HG02798 (cell line): Measurements from ENCODE around the gene ZPR1.

ENCODE experiments used
- ATAC-seq: cut with Tn5 transposase; IDR thresholded peaks from one replicate; pipeline ENCODE4 v1.9.1; 2021; ENCODE audit warnings: mild to moderate bottlenecking; ENCODE audit not compliant: unreplicated experiment, poor library complexity

ZPR1 gene

DNA sequence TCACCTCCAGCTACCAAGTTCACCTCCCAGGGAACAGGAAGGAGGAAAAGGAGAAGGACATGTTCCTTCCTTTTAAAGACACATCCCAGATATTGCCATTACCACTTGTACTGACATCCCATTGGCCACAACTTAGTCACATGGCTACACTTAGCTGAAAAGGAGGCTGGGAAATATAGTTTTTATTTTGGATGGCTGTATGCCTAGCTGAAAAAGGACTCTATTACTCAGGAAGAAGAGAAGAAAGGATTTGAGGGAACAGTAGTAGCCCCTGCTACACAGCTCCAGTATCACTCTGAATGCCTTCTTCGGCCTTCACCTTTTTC is 5.9 kb upstream of the ZPR1 start:
- no peak for ATAC-seq

DNA sequence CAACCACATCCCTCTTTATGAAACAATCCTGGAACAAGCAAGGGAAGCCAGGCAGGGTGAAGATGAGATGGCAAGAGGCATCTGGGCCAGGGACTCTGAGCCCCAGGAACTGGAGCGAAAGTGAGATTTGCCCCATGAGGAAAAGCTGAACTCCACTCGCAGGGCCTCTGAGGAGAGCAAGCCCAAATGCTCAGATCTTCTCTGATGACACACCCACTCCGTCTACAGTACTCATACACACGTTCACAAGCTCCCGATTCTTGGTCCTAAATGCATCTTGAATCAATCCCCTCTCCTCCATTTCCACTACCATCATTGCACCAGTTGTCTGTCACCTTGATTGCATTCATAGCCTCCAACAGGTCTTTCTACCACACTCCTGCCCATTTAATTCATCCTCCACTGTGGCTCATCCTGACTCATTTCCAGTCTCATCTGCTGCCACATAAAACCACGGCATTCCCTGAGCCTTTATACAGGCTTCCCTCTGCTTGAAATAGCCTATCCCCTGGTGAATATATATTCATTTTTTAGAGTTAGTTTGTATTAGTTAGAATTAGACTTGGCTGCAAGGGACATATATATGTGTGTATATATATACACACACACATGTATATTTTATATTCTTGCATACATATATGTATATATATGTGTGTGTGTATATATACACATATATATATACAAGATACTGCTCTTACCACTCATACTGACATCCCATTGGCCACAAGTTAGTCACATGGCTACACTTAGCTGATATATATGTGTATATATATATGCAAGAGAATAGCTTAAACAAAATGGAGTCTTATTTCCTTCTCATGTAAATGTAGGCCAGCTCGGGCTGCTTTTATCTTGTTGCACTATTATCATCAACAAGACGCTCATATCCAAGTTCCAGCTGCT is 5.3 kb upstream of the ZPR1 start:
- no peak for ATAC-seq

DNA sequence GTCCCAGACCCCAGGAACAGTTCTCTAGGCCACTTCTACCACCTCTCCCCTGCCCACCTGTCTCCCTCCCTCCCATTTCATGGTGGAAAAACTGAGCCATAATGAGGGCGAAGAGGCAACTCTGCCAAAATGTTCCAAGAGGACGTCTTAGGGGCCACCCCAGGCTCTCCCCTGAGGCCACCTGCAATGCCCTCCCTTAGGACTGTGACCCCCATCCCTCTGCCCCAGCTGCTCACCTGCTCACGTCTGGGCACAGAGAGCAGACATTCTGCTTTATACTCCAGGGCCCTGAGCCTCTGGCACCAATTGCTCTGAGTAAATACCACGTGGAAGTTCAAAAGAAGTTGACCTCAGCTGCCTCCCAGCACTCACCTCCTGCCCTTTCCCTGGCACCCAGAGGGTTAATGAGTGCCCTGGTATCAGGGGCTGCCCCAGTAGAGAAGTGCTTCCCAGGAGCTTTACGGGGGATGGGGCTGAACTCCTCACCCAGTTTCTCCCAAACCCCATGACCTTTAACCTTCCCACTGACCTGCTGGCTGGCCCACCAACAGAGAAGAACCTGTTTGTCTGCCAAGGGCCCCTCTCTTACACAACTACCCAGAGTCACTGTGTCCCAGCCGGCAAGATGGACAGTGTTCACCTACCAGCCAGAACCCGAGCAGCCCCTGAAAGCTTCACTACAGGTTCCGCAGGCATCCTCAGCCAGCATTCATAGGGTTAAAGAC is 4.5 kb upstream of the ZPR1 start:
- ATAC-seq, result no peak

DNA sequence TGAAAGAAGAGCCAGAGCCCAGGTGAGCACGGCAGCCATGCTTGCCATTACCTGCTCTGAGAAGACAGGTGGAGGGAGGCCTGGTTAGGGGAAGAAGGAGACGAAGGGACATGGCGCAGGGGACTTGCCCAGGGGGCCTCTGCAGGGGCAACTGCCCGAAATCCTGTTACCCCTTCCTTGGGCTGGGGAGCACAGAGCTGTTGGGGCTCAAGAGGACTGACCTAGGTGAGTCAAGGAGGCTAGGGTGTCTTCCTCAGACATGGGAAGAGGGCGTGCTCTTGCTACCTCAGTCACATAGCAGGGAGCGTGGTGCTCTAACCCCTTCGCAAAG is 4.0 kb upstream of the ZPR1 start, which contains the start of gene APOA5:
Gene APOA5 (minus strand): TSS at position 67 of the 331 bp plus-strand sequence. CDS start 19 bp downstream, at position 48.
- no peak for ATAC-seq

GRCh38 chr11:116791002-116791812 is 3.4 kb upstream of the ZPR1 start:
- peak; percentile 44 for ATAC-seq

- ATAC-seq, result no peak
Observed at GRCh38 chr11:116790167-116791001, 2.6 kb upstream of the ZPR1 start.

DNA sequence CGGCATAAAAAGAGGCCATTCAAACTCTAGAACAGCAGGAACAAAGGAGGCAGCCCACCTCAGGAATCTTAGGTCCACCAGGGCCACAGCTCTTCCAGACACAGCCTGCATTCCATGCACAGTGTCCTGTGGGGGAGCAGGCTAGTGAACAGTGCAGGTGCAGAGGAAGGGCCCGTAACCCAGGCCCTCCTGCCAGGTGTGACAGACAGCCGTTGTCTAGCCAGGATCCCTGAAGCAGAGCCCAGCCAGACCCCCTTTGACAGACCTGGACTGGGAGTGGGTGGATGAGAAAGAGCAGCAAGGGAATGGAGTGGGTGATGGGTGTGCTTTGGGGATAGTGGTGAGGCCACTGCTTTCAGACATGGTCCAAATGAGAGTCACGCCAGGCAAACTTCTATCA is 1.2 kb upstream of the ZPR1 start:
- no peak for ATAC-seq

DNA sequence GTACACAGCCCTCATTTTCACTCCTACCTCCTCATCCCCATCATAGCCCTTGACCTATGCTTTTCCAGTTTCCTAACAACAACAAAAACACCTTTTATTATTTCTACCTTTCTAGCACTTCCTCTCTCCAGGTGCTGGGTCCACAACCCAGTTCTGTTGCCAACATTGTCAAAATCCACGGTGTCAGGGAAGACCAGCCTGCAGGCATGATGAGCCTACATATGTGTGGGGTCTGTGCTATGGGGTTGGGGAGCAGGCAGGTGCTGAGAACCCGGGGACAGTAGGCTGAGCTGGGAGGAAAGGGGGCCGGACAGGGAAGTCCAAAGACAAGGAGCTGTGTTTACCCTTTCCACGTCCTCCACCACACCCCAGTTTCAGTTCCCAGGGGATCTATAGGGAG is 711 bp upstream of the ZPR1 start:
- no peak for ATAC-seq

DNA sequence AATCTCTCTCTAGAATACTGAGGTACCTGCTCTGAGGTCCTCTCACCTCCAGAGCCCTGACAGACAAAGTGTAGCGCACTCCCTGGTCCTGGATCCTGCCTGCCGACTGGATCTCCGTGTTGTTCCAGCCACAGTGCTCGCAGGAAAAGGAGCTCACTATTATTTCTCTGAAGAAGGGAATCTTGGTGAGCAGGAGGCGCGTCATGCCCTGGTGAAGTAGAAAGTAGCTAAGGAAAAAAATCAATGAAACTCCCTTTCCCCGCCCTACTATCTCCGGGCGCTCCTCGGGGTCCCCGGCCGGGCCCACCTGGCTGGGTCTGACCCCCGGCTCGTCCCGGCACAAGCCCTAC is 412 bp downstream of the ZPR1 start:
- no peak for ATAC-seq

- ATAC-seq, result no peak
Observed at GRCh38 chr11:116786966-116787365, 857 bp downstream of the ZPR1 start.

DNA sequence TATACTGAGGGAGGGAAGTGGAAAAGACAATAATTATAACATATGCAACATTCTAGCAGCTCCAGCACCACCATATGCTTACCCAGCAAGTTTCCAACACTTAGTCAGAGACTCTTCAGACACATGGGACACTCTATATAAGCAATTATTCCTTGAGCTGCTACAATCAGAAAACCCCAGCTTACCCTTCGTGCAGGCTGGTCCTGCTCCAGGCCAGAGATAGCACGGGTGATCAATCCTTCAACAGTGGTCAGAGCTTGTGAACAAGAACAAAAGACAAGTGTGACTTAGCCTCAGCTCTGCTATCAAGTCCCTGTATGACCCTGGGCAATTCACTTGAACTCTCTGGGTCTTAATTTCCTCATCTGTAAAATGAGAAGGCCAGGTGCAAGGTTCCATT is 1.5 kb downstream of the ZPR1 start:
- ATAC-seq, result no peak

GRCh38 chr11:116782728-116783127 is 5.1 kb downstream of the ZPR1 start:
- peak; percentile 49 for ATAC-seq

DNA sequence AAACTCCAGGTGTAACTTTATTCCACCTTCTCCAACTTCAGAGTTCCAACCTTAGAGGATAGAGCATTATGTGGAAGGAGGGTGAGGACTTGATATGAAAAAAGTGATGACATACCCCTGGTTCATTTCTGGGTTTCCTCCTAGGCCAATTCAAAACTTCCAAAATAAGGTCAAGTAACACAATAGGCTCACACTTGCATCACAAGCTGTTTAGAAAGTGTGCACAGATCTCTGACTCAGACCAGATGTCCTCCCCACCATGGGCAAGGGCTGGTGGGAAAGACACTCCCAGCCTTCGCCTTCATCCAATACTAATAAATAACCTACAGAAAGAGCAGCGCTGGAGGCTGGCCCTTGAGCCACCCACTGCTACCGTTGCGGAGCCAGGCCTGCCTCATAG is 9.3 kb downstream of the ZPR1 start:
- no peak for ATAC-seq

- ATAC-seq, result no peak
Observed at GRCh38 chr11:116777056-116777455, 10.8 kb downstream of the ZPR1 start.

- no peak for ATAC-seq
Observed at GRCh38 chr11:116776522-116776984, 11.3 kb downstream of the ZPR1 start.

DNA sequence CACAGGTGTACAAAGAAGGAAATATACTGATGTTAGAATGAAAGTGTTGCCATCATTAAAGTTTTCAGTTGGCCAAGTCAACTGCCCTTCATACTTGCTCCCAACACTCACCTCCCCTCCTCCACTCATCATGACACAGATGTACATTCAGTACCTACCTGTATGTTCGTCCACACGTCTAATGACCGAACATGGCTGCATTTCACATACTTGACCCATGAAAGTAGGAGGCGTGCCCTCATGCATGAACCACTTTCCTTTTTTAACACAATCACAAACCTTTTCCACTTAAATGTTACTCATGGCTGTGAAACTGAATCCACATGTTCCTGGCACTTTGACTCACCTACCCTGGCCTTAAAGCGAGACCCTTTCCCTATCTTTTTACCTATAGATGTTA is 11.8 kb downstream of the ZPR1 start:
- ATAC-seq, result no peak

DNA sequence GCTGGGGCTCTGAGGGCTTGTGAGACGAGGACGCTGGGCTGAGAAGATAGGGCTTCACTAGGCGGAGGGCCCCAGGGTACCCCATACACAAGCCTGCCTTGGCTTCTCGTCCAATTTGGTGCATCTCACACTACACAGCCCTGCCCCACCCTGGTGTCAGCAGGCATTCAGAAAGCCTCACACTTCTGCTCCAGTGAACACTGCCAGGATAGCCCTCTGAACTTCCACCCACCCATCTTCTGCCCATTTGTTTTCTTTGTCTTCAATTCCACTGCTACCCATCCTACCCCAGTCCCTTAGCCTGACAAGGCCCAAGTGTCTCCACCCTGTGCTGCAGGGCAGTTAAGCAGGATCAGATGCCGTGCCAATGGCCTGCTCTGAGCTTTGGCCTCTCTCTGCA is 13.2 kb downstream of the ZPR1 start:
- ATAC-seq, result no peak

- ATAC-seq, result no peak
Observed at GRCh38 chr11:116773203-116774097, 14.4 kb downstream of the ZPR1 start.
